Esophagus mucosa (tissue), 1 donor: ENCODE measurements around the gene NDUFB10. TPM values are rescaled to one million over a fixed set of nuclear protein-coding genes. Genes with fewer than 3 reads are reported as not detected.
"Not testable (repeated sequence)": the region's sequence is repeated elsewhere in the genome, so short reads cannot be mapped to it uniquely, and the experiment has no call there.

Experiments used
- ATAC-seq: fragments of 200-7000 bp; cut with Tn5 transposase; one replicate; pipeline ENCODE4 v1.9.1; 2020
- total RNA-seq: library from RNA; stranded (reverse); gene quantifications from one replicate; pipeline ENCODE4 v1.2.4, GENCODE V29; 2023
- donor health status: DM: yes; HTN: yes; CAD: no.

Gene NDUFB10
- total RNA-seq, 1 donor from 2014 or later, result 115 TPM

DNA sequence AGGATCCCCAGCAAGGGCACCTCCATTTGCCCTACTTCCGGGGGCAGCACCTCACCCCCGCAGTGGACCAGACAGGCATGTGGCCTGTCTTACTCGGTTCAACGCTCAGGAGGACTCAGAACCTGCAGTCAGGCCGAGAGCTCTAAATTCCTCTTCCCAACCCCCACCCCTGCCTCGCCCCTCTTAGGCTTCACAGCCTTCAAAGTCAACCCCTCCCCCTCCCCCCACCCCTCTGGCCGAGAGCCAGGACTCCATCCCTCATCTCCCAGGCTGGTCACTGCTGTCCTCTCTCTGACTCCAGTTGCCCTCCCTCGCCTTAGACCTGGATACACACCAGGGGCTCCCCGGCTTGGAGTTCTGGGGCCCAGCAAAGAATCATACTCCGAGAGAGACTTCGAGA, 33.1 kb upstream of the NDUFB10 start:
- no peak for ATAC-seq

- peak; percentile 12 for ATAC-seq
These were observed 30.2 kb upstream of the NDUFB10 start for GRCh38 chr16:1929105-1929504.

GRCh38 chr16:1929578-1930337, 29.6 kb upstream of the NDUFB10 start:
- peak; percentile 94 for ATAC-seq

DNA sequence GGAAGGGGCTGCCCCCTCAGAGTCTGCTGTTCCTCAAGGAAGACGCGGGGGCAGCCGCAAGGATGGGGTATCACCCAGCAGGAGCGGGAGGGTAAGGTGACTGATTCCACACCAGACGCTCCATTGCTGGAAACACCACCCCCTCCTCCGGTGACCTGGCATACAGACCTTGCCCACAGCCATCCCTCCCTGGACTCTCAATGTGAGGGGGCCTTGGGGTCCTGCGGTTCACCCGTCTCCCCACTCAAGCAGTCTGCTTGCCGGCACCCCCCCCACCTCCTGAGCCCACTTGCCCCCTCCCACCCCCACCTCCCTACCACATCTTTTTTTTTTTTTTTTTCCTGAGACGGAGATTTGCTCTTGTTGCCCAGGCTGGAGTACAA, 29.0 kb upstream of the NDUFB10 start:
- no peak for ATAC-seq

- peak; percentile 11 for ATAC-seq
These were observed 27.0 kb upstream of the NDUFB10 start for GRCh38 chr16:1932050-1933028.

DNA sequence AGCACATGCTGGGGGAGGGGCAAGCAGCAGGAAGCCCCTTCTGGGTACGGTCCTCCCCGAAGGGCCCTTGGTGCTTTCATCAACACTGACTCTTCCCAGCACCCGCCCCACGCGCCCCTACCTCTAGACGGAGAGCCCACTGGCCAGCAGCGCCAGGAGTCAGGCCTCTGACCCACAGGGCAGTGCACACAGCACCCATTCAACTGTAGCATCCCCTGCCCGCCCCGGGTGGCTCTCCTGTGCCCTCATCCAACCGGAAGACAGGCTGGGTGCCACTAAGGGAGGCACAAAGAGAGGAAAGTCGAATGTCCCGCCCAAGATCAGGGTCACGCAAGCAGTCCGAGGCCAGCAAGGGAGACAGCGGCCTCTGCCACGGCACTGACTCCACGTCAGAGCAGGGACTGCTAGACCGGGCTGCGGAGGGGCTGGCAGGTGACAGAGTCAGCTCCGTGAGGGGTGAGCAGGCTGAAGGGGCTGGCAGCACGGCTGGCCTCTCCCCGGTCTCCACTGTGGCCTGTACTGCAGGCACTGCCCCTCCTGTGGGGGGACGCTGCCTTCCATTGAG, 26.2 kb upstream of the NDUFB10 start:
- no peak for ATAC-seq

GRCh38 chr16:1936945-1937479, 22.3 kb upstream of the NDUFB10 start:
- no peak for ATAC-seq

DNA sequence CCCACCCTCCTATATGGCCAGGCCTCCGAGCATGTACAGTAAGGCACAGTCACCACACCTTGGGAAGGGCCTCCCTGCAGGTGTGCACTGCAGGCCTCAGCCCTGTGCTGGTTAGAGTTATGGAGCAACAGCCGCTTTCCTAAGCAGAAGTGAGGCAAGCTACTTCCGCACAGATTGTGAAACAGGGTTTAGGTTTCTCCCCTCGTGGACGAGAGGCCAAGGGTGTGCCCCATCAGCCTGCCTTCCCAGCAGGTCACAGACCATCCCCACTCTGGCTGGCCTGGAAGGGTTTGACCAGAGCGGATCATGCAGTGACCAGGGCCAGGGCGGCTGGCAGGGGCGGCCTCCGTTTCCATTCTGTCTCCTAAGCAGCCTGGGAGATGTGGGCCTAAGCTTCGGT, 21.0 kb upstream of the NDUFB10 start:
- ATAC-seq, result peak; percentile 34

DNA sequence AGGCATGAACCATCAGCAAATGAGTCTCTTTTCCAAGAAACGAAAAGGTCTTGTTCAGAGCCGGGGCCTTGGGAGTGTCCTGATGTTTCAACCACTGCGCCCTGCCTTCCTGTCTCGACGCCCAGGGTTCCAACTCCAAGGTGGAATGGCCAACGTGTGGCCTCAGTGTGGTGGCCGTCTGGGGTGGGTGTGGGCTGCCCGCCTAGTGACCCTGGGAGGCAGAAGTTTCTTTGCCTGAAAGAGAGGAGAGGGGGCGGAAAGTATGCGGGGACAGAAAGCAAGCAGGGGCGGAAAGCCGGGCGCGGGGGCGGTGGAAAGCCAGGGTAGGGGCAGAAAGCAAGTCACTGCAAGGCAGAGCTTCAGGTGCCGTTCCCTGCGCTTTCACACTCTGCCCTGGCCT, 20.4 kb upstream of the NDUFB10 start:
- no peak for ATAC-seq

DNA sequence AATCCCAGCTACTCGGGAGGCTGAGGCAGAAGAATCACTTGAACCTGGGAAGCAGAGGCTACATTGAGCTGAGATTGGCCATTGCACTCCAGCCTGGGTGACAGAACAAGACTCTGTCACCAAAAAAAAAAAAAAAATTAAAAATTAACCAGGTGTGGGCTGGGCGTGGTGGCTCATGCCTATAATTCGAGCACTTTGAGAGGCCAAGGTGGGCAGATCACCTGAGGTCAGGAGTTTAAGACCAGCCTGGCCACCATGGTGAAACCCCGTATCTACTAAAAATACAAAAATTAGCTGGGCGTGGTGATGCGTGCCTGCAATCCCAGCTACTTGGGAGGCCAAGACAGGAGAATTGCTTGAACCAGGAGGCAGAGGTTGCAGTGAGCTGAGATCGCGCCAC, 19.5 kb upstream of the NDUFB10 start:
- ATAC-seq, result not testable (repeated sequence)

DNA sequence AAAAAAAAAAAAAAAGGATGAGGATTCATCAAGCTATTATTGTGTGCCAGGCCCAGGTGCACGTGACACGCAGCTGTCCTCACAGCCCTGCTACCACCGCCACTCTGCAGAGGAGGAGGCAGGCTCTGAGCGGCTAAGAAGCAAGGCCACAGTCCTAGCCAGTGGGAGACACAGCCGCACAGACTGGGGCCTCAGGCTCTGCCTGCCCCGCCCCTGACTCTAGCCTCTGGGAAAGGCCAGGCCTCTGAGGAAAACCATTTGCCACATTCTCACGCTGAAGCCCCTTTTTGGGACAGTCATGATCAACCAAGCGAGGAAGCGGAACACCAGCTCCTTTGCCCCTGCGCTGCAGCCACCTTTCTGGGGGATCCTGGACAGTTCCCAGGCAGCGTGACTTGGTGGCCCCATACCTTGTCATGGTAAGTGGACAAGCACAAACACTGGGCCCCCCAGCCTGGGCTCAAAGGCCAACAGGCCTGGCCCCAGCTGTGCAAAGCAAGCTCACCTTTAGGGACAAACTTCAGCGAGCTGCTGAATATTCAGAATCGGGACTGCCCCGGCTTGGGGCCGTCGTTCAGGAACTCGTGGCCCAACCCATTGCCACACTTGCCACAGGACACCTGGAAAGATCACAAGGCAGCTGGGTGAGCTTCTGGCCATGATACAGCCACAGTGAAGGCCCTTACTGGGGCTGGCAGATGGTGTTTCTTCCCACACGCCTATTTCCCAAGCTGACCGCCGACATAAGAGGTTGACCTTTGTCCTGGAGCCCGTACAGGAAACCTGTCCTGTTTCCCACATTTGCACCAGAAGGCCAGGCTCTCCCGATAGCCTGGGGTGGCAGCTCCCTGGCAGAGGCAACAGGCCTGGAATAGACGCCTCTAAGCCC, 18.8 kb upstream of the NDUFB10 start:
- no peak for ATAC-seq

DNA sequence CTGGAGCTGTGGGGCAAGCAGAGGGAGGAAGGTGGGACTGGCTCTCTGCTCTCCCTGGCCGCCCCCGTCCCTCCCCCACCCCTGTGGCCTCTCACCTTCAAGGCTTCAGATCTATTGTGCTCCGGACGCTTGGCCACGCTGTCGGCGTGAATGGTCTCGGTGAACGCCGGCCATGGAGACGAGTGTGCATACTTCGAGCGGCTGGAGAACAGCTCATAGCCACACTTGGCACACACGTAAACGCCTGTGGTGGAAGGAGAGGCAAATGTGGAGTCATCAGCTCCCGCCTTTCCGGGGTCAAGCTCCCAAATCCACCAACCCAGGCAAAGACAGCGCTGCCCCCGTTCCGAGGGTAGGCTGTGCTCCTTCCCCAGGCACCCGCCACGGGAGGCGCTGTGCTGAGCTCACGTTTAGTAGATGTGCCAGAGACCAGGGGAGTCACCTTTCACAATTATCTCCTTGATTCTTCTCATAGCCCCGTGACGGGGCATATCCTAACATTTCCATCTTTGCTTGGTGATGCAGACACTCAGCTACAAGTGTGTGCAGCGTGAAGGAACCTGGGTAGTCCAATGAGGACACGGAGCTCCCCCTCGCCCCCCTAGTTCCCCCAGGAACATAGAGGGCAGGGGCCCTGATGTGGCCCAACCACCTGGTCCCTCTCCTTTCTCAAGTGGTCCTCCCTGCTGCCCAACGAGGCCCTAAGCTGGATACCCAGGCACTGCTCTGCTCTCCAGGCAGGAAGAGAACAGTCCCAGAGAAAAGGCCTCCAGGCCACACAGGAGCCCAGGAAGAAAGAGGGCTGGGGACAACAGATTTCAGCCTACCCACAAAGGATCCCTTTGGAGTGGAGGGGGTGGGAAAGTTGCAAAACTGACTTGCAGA, 17.9 kb upstream of the NDUFB10 start:
- no peak for ATAC-seq

GRCh38 chr16:1942047-1942809, 17.1 kb upstream of the NDUFB10 start:
- peak; percentile 47 for ATAC-seq

GRCh38 chr16:1942810-1943726, 16.3 kb upstream of the NDUFB10 start, which contains the start of gene MSRB1:
MSRB1 (minus strand) TSS chr16:1943199; CDS start chr16:1943156, 43 bp downstream.
- peak; percentile 90 for ATAC-seq

DNA sequence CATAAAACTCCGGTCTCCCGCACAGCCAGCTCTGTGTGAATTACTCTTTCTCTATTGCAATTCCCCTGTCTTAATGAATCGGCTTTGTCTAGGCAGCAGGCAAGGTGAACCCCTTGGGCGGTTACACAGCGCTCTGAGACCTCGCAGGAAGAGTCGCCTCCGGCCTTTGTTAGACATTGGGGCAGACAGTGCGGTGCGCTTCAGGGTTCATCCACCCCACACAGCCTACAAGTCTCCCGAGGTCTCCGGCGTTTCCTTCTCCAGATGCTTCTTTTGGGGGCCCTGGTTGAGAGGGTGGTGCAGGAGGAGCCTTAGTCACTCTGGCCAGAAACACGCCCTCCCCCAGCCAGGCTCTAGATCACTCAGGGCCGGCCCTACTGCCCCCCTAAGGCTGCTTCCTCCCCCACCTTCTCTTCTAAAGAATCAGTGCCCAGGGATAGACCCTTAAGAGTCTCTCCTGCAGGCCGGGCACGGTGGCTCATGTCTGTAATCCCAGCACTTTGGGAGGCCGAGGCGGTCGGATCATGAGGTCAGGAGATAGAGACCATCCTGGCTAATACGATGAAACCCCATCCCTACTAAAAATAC, 14.6 kb upstream of the NDUFB10 start:
- ATAC-seq, result no peak

DNA sequence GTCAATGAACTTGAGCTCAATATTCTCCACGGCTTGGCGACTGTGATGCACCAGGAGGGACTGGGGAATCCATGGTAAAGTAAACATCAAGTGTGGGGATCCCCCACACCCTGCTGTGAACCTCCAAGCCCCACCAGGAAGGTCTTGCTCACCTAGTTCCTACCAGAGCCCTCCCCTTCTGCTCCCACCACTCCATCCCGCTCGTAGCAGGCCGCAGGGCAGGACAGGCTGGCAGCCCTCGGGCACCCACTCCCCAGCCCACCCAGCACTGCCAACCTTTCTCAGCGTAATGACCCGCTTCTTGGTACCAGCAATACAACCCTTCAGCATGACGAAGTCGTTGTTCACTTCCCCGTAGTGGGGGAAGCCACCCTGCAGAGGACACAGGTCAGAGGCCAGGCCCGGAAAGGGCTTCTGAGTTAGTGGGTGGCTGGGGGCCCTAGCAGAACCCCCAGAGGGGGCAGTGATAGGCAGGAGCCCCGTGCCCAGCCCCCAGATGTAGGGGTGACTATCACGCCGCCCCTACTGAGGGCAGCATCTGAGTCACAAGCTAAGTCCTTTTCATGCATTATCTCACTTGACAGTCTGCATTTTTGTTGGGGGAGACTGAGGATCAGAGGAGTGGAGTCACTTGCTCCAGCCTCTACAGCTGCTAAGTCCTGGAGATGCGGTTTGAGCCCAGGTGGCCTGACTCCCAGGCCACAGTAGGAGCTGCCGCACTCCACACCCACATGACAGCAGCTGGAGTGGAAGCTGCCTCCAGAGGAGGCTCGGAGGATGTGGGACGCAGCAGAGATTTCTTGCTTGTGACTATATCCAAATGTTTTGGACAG, 13.6 kb upstream of the NDUFB10 start:
- ATAC-seq, result no peak
